ENCODE data around the gene PSORS1C1.

GRCh38 chr6:31096656-31097055, 17.9 kb upstream of the PSORS1C1 start:
- no peak for TF ChIP-seq CTCF (IDR thresholded peaks at IDR 0.05 in 8 of 11, conservative IDR thresholded peaks at IDR 0.05 in 3 of 11)
- no peak for TF ChIP-seq POLR2A (IDR thresholded peaks at IDR 0.05)
- TF ChIP-seq POLR2AphosphoS5 (IDR thresholded peaks at IDR 0.05), result no peak

Measured in spleen (tissue), 7 donors.